SK-N-MC (cell line): ENCODE measurements around the gene SFTPA2.

Experiments used
- EZH2 ChIP-seq: fragments of 200-600 bp; sonication (generic); IDR thresholded peaks from one replicate; pipeline ENCODE4 v1.6.1; 2017; ENCODE audit warnings: antibody characterized with exemption
- POLR2AphosphoS5 ChIP-seq: IDR thresholded peaks from 2 replicates; pipeline ENCODE4 v1.6.1; 2012; ENCODE audit warnings: mild to moderate bottlenecking, low read depth, low read length, borderline replicate concordance

DNA sequence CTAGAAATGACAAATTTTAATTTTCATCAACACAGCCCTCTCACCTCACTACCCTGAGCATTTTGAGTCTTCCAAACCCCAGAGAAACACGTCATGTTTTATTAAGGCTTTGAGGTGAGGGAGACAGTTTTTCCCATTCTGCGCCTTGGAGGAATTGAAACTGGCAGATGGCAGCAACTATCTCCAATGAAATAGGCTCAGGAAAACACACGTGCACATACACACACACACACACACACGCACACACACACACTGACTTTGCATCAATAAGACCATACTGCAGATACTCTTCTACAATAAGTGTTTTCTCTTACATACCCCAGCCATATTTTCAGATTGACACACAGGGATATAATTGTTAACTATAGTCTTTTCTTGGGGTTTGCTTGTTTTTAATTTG is 3.2 kb upstream of the SFTPA2 start:
- no peak for TF ChIP-seq EZH2
- TF ChIP-seq POLR2AphosphoS5: no peak
